Measurements from ENCODE around the gene TSPYL2. TPM values are rescaled to one million over a fixed set of nuclear protein-coding genes. Genes with fewer than 3 reads are reported as not detected.

Gene TSPYL2
- total and polyA plus RNA-seq, 2 of the 8 experiments (the other 6 are each of a cell fraction or from before 2014, with no cell fraction given), result 13.4 to 13.7 TPM

- H2BK15ac ChIP-seq (ENCODE audit: low read length), result no peak overlapping the region
- H3K9ac ChIP-seq (replicated peaks in 1 of 4; ENCODE audit: extremely low read depth in 1 of 4, low read depth in 3 of 4, low read length in 3 of 4), result no peak overlapping the region
- H3K4me3 ChIP-seq (ENCODE audit: extremely low read depth in 1 of 4, insufficient read depth in 2 of 4, low read depth in 3 of 4, low read length in 4 of 4), result no peak overlapping the region
- H3K14ac ChIP-seq (ENCODE audit: insufficient read length), result no peak overlapping the region
- no peak overlapping the region for H2AK5ac ChIP-seq (ENCODE audit: low read depth, low read length)
- H3K56ac ChIP-seq (replicated peaks; ENCODE audit: insufficient read length, low read depth, low read length), result no peak overlapping the region
- H3K27me3 ChIP-seq (replicated peaks in 1 of 4; ENCODE audit: control insufficient read depth in 3 of 4, extremely low read depth in 1 of 4, insufficient read depth in 3 of 4, low read length in 3 of 4), result no peaks in the 10 kb centered on the region
- TF ChIP-seq TAF1 (IDR thresholded peaks at IDR 0.05; ENCODE audit: low read depth, low read length) (no peak), HDAC6 (IDR thresholded peaks at IDR 0.05; ENCODE audit: low read depth, low read length) (no peak), SIRT6 (IDR thresholded peaks at IDR 0.05; ENCODE audit: low read length) (no peak)
- H3K4me1 ChIP-seq (replicated peaks in 1 of 4; ENCODE audit: control insufficient read depth in 3 of 4, insufficient read depth in 4 of 4, low read length in 3 of 4), result no peaks in the 10 kb centered on the region
- H3K23ac ChIP-seq (ENCODE audit: insufficient read length), result no peak overlapping the region
- H4K8ac ChIP-seq (ENCODE audit: extremely low read depth, insufficient read depth, low read length), result no peak overlapping the region
- FAIRE-seq (peak; percentile 68), DNase-seq (ENCODE audit: low read depth in 1 of 2, low spot score in 2 of 2) (no peak)
- no peaks in the 10 kb centered on the region for H3K79me1 ChIP-seq (ENCODE audit: low read depth, low read length)
- no peak overlapping the region for H3K4ac ChIP-seq (replicated peaks; ENCODE audit: insufficient read length, low read depth, low read length)
- no peaks in the 10 kb centered on the region for H3K79me2 ChIP-seq (ENCODE audit: control insufficient read depth in 1 of 2, insufficient read depth in 2 of 2, low read length in 2 of 2)
- no peak overlapping the region for H3K18ac ChIP-seq (ENCODE audit: extremely low read depth, low read length)
- H2AFZ ChIP-seq (ENCODE audit: low read length), result no peak overlapping the region
- no peaks in the 10 kb centered on the region for H4K20me1 ChIP-seq (replicated peaks in 1 of 2; ENCODE audit: control insufficient read depth in 1 of 2, insufficient read depth in 2 of 2, low read length in 2 of 2)
- H2BK5ac ChIP-seq (ENCODE audit: low read depth, low read length), result no peak overlapping the region
- H3K23me2 ChIP-seq (ENCODE audit: low read depth, low read length), result no peaks in the 10 kb centered on the region
- H4K91ac ChIP-seq (replicated peaks; ENCODE audit: insufficient read length, low read length), result no peak overlapping the region
- no peak overlapping the region for H2BK20ac ChIP-seq (ENCODE audit: low read length)
- no peaks in the 10 kb centered on the region for H3K36me3 ChIP-seq (ENCODE audit: control insufficient read depth in 2 of 4, insufficient read depth in 4 of 4, low read length in 3 of 4)
- no peak overlapping the region for H4K5ac ChIP-seq (ENCODE audit: insufficient read length, low read depth, low read length)
- ChIA-PET CTCF (ENCODE audit: partially characterized antibody) (no interaction called here), POLR2A (ENCODE audit: partially characterized antibody) (no interaction called here)
- H2BK12ac ChIP-seq (ENCODE audit: low read depth, low read length), result no peak overlapping the region
- WGBS, 2 experiments (ENCODE audit: extremely low coverage in 1 of 2, insufficient coverage in 1 of 2, insufficient read length in 1 of 2, insufficient replicate concordance in 2 of 2, low coverage in 1 of 2, low lambda C conversion rate in 2 of 2, missing lambda C conversion rate in 1 of 2), result 92% methylated on average over 5 of the region's 5 CpGs; no CpG with 5 or more reads in 1 of the 2 experiments
- H3K9me3 ChIP-seq (ENCODE audit: insufficient read depth in 2 of 2, low read depth in 1 of 2, low read length in 1 of 2), result no peaks in the 10 kb centered on the region
- H3K27ac ChIP-seq (ENCODE audit: low read depth, low read length), result no peak overlapping the region
- no peak overlapping the region for H3K4me2 ChIP-seq (ENCODE audit: insufficient read depth in 1 of 2, low read depth in 2 of 2, low read length in 2 of 2)
- no peak overlapping the region for H2BK120ac ChIP-seq (replicated peaks; ENCODE audit: low read depth, low read length)
These were observed 46.0 kb upstream of the TSPYL2 start for GRCh38 chrX:53036149-53036548.
